ENCODE data around the gene SLAMF6.
"Not testable (repeated sequence)": the region's sequence is repeated elsewhere in the genome, so short reads cannot be mapped to it uniquely, and the experiment has no call there.

DNA sequence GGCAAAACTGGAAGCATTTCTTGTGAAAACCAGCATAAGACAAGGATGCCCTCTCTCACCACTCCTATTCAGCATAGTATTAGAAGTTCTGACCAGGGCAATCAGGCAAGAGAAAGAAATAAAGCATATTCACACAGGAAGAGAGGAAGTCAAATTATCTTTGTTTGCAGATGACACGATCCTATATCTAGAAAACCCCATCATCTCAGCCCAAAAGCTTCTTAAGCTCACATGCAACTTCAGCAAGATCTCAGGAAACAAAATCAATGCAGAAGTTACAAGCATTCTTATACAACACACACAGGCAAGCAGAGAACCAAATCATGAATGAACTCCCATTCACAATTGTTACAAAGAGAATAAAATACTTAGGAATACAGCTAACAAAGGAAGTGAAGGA lies 7.1 kb downstream of the SLAMF6 start:
- TF ChIP-seq, protein P1, sequence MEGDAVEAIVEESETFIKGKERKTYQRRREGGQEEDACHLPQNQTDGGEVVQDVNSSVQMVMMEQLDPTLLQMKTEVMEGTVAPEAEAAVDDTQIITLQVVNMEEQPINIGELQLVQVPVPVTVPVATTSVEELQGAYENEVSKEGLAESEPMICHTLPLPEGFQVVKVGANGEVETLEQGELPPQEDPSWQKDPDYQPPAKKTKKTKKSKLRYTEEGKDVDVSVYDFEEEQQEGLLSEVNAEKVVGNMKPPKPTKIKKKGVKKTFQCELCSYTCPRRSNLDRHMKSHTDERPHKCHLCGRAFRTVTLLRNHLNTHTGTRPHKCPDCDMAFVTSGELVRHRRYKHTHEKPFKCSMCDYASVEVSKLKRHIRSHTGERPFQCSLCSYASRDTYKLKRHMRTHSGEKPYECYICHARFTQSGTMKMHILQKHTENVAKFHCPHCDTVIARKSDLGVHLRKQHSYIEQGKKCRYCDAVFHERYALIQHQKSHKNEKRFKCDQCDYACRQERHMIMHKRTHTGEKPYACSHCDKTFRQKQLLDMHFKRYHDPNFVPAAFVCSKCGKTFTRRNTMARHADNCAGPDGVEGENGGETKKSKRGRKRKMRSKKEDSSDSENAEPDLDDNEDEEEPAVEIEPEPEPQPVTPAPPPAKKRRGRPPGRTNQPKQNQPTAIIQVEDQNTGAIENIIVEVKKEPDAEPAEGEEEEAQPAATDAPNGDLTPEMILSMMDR (IDR thresholded peaks at IDR 0.05), result not testable (repeated sequence)
- TF ChIP-seq ZFX (IDR thresholded peaks at IDR 0.05; ENCODE audit: borderline replicate concordance), result not testable (repeated sequence)

All from 22Rv1 (cell line).